SK-N-SH (cell line): Measurements from ENCODE around the gene SCAF1. TPM values are rescaled to one million over a fixed set of nuclear protein-coding genes. Genes with fewer than 3 reads are reported as not detected.

ENCODE experiments used
- CTCF ChIA-PET: fragments of 300-600, 350-600 bp; formaldehyde crosslinking; extraction: SDS; loops from one replicate; lab custom pipeline; 2021; lab: Yijun Ruan, JAX
- POLR2A ChIA-PET: fragments of 350-600 bp; sonication (Branson Sonifier 250); formaldehyde crosslinking; extraction: SDS; loops from one replicate; lab custom pipeline; 2020; ENCODE audit warnings: antibody characterized with exemption, inconsistent platforms; lab: Yijun Ruan, JAX
- DNase-seq: peaks from one replicate; pipeline ENCODE4 v3.0.0; 2012
- H2AFZ ChIP-seq: fragments of 200-600 bp; sonication (generic); 2 replicates; pipeline ENCODE4 v1.8.1; 2016; ENCODE audit warnings: antibody characterized with exemption, mild to moderate bottlenecking, low read depth
- H3F3A ChIP-seq: fragments of 200-600 bp; sonication (generic); replicated peaks from 2 replicates; pipeline ENCODE3; 2016; ENCODE audit warnings: antibody characterized with exemption, mild to moderate bottlenecking; ENCODE audit not compliant: insufficient read depth
- H3K27ac ChIP-seq, 2 experiments: fragments of 200-500 bp in 1 of 2; fragments of 200-600 bp in 1 of 2; sonication (Bioruptor generic) in 1 of 2; sonication (generic), shearing (Covaris generic) in 1 of 2; 2 replicates each; pipeline versions ENCODE4 v1.5.1 to v1.6.1; 2014 to 2016; ENCODE audit warnings: low read depth in 2 of 2, inconsistent platforms in 1 of 2, low read length in 1 of 2, mild to moderate bottlenecking in 1 of 2, mixed read lengths in 1 of 2
- H3K27me3 ChIP-seq: fragments of 200-600 bp; sonication (generic), shearing (Covaris generic); 2 replicates; pipeline ENCODE4 v1.6.1; 2016; ENCODE audit warnings: mixed run types; ENCODE audit not compliant: insufficient read depth
- H3K36me3 ChIP-seq, 2 experiments: fragments of 200-500 bp in 1 of 2; fragments of 200-600 bp in 1 of 2; sonication (Bioruptor generic) in 1 of 2; sonication (generic) in 1 of 2; replicated peaks in 1 of 2; 2 replicates each; pipeline versions ENCODE3 to v1.5.1; 2014 to 2016; ENCODE audit warnings: low read length in 1 of 2, mild to moderate bottlenecking in 1 of 2; ENCODE audit not compliant: insufficient read depth in 2 of 2, control insufficient read depth in 1 of 2
- H3K4me1 ChIP-seq, 2 experiments: fragments of 200-500 bp in 1 of 2; fragments of 200-600 bp in 1 of 2; sonication (Bioruptor generic) in 1 of 2; sonication (generic), shearing (Covaris generic) in 1 of 2; 2 replicates each; pipeline versions ENCODE4 v1.5.1 to v1.6.1; 2014 to 2016; ENCODE audit warnings: low read depth in 1 of 2, low read length in 1 of 2, mixed run types in 1 of 2; ENCODE audit not compliant: insufficient read depth in 2 of 2, control insufficient read depth in 1 of 2
- H3K4me2 ChIP-seq: fragments of 200-600 bp; sonication (generic), shearing (Covaris generic); 2 replicates; pipeline ENCODE4 v1.6.1; 2017; ENCODE audit warnings: mixed run types
- H3K4me3 ChIP-seq, 2 experiments: fragments of 200-500 bp in 1 of 2; fragments of 200-600 bp in 1 of 2; sonication (Bioruptor generic) in 1 of 2; sonication (generic), shearing (Covaris generic) in 1 of 2; 2 replicates each; pipeline versions ENCODE4 v1.5.1 to v1.8.1; 2014 to 2016; ENCODE audit warnings: low read depth in 2 of 2, inconsistent platforms in 1 of 2, low read length in 1 of 2, mild to moderate bottlenecking in 1 of 2, mixed read lengths in 1 of 2, moderate library complexity in 1 of 2
- H3K79me2 ChIP-seq: fragments of 200-600 bp; sonication (generic); 2 replicates; pipeline ENCODE4 v1.8.1; 2017; ENCODE audit warnings: mild to moderate bottlenecking; ENCODE audit not compliant: insufficient read depth
- H3K9ac ChIP-seq: fragments of 200-600 bp; sonication (generic); 2 replicates; pipeline ENCODE4 v1.6.1; 2017; ENCODE audit warnings: mixed run types
- H3K9me2 ChIP-seq: fragments of 200-600 bp; sonication (generic); 2 replicates; pipeline ENCODE4 v1.6.1; 2017; ENCODE audit warnings: mixed run types
- H3K9me3 ChIP-seq: fragments of 200-600 bp; sonication (generic); 2 replicates; pipeline ENCODE4 v1.6.1; 2017; ENCODE audit warnings: mixed run types, mild to moderate bottlenecking, moderate library complexity
- H4K20me1 ChIP-seq: fragments of 200-600 bp; sonication (generic); 2 replicates; pipeline ENCODE4 v1.6.1; 2017; ENCODE audit warnings: mild to moderate bottlenecking, mixed run types; ENCODE audit not compliant: insufficient read depth
- CHD2 ChIP-seq: fragments of 150-350 bp; IDR thresholded peaks from 2 replicates; pipeline ENCODE4 v1.6.1; 2018; ENCODE audit warnings: low read length; ENCODE audit not compliant: partially characterized antibody
- EP300 ChIP-seq, 2 experiments: IDR thresholded peaks; 2 replicates each; pipeline versions ENCODE4 v1.4.0 to v1.6.1; 2012; ENCODE audit warnings: borderline replicate concordance in 1 of 2, low read depth in 1 of 2, low read length in 1 of 2
- EZH2phosphoT487 ChIP-seq: fragments of 200-600 bp; sonication (generic); IDR thresholded peaks from 2 replicates; pipeline ENCODE4 v1.6.1; 2017; ENCODE audit warnings: low read depth, mixed run types, mild to moderate bottlenecking, antibody characterized with exemption, moderate library complexity, borderline replicate concordance
- FOSL2 ChIP-seq: IDR thresholded peaks from 2 replicates; pipeline ENCODE4 v1.4.0; 2012; ENCODE audit warnings: low read depth, mild to moderate bottlenecking, moderate library complexity, borderline replicate concordance
- FOXJ3 ChIP-seq: sonication (generic); formaldehyde crosslinking; IDR thresholded peaks from 2 replicates; pipeline ENCODE4 v1.5.1; 2020; ENCODE audit warnings: mild to moderate bottlenecking, missing genetic modification reagents
- GABPA ChIP-seq: IDR thresholded peaks from 2 replicates; pipeline ENCODE4 v1.4.0; 2012; ENCODE audit warnings: low read depth, mild to moderate bottlenecking
- IRF3 ChIP-seq: fragments of 150-350 bp; IDR thresholded peaks from 2 replicates; pipeline ENCODE4 v1.6.1; 2016; ENCODE audit warnings: mild to moderate bottlenecking, low read depth, low read length
- JUND ChIP-seq: IDR thresholded peaks from 2 replicates; pipeline ENCODE4 v1.4.0; 2012
- MAX ChIP-seq: IDR thresholded peaks from 2 replicates; pipeline ENCODE4 v1.4.0; 2012; ENCODE audit warnings: low read depth
- MEF2A ChIP-seq: IDR thresholded peaks from 2 replicates; pipeline ENCODE4 v1.4.0; 2012; ENCODE audit warnings: low read depth, borderline replicate concordance
- NRF1 ChIP-seq: IDR thresholded peaks from 2 replicates; pipeline ENCODE4 v1.6.1; 2012; ENCODE audit warnings: low read depth, mild to moderate bottlenecking, low read length
- POLR2AphosphoS5 ChIP-seq: IDR thresholded peaks from 2 replicates; pipeline ENCODE4 v1.6.1; 2012; ENCODE audit warnings: low read depth, low read length
- RCOR1 ChIP-seq: fragments of 150-350 bp; IDR thresholded peaks from 2 replicates; pipeline ENCODE4 v1.6.1; 2017; ENCODE audit warnings: antibody characterized with exemption, low read length
- RFX5 ChIP-seq: IDR thresholded peaks from 2 replicates; pipeline ENCODE4 v1.6.1; 2012; ENCODE audit warnings: mild to moderate bottlenecking, improper control_type of control experiment, low read length
- RXRA ChIP-seq: IDR thresholded peaks from 2 replicates; pipeline ENCODE4 v1.4.0; 2012; ENCODE audit warnings: low read depth, mild to moderate bottlenecking, borderline replicate concordance
- TAF1 ChIP-seq: IDR thresholded peaks from 2 replicates; pipeline ENCODE4 v1.6.1; 2012; ENCODE audit warnings: low read depth, mild to moderate bottlenecking, low read length, moderate library complexity, borderline replicate concordance
- USF2 ChIP-seq: fragments of 150-350 bp; IDR thresholded peaks from 2 replicates; pipeline ENCODE4 v1.6.1; 2017; ENCODE audit warnings: antibody characterized with exemption, low read length, low read depth, borderline replicate concordance
- YY1 ChIP-seq: IDR thresholded peaks from 2 replicates; pipeline ENCODE4 v1.4.0; 2012; ENCODE audit warnings: low read depth, mild to moderate bottlenecking
- ZBTB33 ChIP-seq: IDR thresholded peaks from 2 replicates; pipeline ENCODE4 v1.4.0; 2012; ENCODE audit warnings: low read depth, borderline replicate concordance
- whole genome bisulfite sequencing: methylation state at CpG from one replicate; pipeline ENCODE4 v1.1.6; 2017; ENCODE audit warnings: low lambda C conversion rate; 5-methylcytosine and 5-hydroxymethylcytosine counted together
- polyA plus RNA-seq, 3 experiments: library from polyadenylated mRNA; depleted of rRNA; stranded (reverse); fragments of >200 nt; gene quantifications; 2 replicates each; pipeline ENCODE4 v1.2.3, GENCODE V29; 2012

SCAF1 gene
- polyA plus RNA-seq, 1 of the 3 experiments (the other 2 are of a cell fraction) = 9.5 TPM

- H3K4me2 ChIP-seq = no peak overlapping the region
- H3K4me3 ChIP-seq = no peak overlapping the region
- CTCF ChIA-PET = no interaction called here
- H4K20me1 ChIP-seq = 0 out of 2 replicates have a peak, but pooled peaks cover 10% of the 10 kb centered on the region
- no peak for DNase-seq
- peaks cover 36% of the 10 kb centered on the region for H3K79me2 ChIP-seq
- H3K27me3 ChIP-seq = no peaks in the 10 kb centered on the region
- no peak overlapping the region for H3K9ac ChIP-seq
- no peak overlapping the region for H3K27ac ChIP-seq
- POLR2A ChIA-PET = no interaction called here
- H3K36me3 ChIP-seq = peaks cover 23 to 61% of the 10 kb centered on the region in 2 experiments
- H3K4me1 ChIP-seq = no peaks in the 10 kb centered on the region
- H3K9me3 ChIP-seq = no peaks in the 10 kb centered on the region
- H3K9me2 ChIP-seq = no peaks in the 10 kb centered on the region
- WGBS = 96% methylated on average over 81 of the region's 110 CpGs
- TF ChIP-seq CHD2 (no peak), YY1 (no peak), RFX5 (no peak), MAX (no peak), ZBTB33 (no peak), RCOR1 (no peak), EZH2phosphoT487 (no peak), GABPA (no peak), MEF2A (no peak), NRF1 (no peak), TAF1 (no peak), JUND (no peak), EP300 (IDR thresholded peaks at IDR 0.05; ENCODE audit: borderline replicate concordance in 1 of 2, low read depth in 1 of 2, low read length in 1 of 2) (no peak), USF2 (no peak), FOSL2 (no peak), FOXJ3 (CRISPR knock-in tag) (no peak), RXRA (no peak), POLR2AphosphoS5 (no peak), IRF3 (no peak)
- TF ChIP-seq, all 33 proteins: peak for 0
- Histone ChIP-seq H2AFZ (no peak overlapping the region), H3F3A (no peaks in the 10 kb centered on the region)
These were observed 10.0 kb downstream of the SCAF1 start for GRCh38 chr19:49651820-49652550.
